ENCODE data around the gene NKAIN2. TPM values are rescaled to one million over a fixed set of nuclear protein-coding genes. Genes with fewer than 3 reads are reported as not detected.

NKAIN2 gene
- total and polyA plus RNA-seq, 12 donors, result 0.07 to 3.0 (median 0.28) TPM; not detected in 1

- Histone ChIP-seq H3K4me1 (peaks cover 0 to 7% (median 0%) of the 10 kb centered on the region in 9 donors), H3K27me3 (no peaks in the 10 kb centered on the region), H3K4me3 (no peak overlapping the region), H3K36me3 (no peaks in the 10 kb centered on the region), H3K27ac (no peak overlapping the region), H3K9me3 (no peaks in the 10 kb centered on the region)
- intact Hi-C loops (cut with DNase I), result no loop called here
- WGBS, 2 donors, result 53 to 57% methylated on average over 14 of the region's 14 CpGs
- no peak for TF ChIP-seq CTCF (IDR thresholded peaks at IDR 0.05)
- ATAC-seq, result peak in 2 of 8 donors; percentile 42 to 45
- no peak for DNase-seq
Observed at GRCh38 chr6:124823240-124824111, 1019.8 kb downstream of the NKAIN2 start.

- Histone ChIP-seq H3K4me1 (no peaks in the 10 kb centered on the region), H3K27ac (no peak overlapping the region), H3K36me3 (no peaks in the 10 kb centered on the region), H3K27me3 (no peaks in the 10 kb centered on the region), H3K9me3 (no peaks in the 10 kb centered on the region), H3K4me3 (no peak overlapping the region)
- ATAC-seq (no peak), DNase-seq (no peak)
- 73 to 84% methylated on average over 2 of the region's 2 CpGs for WGBS, 2 donors
- intact Hi-C loops (cut with DNase I), result no loop called here
- TF ChIP-seq CTCF (IDR thresholded peaks at IDR 0.05), result no peak
Observed at GRCh38 chr6:124825564-124825963, 1021.9 kb downstream of the NKAIN2 start.

GRCh38 chr6:124829822-124830221 is 1026.2 kb downstream of the NKAIN2 start:
- Histone ChIP-seq H3K4me3 (no peak overlapping the region), H3K36me3 (no peaks in the 10 kb centered on the region), H3K27me3 (no peaks in the 10 kb centered on the region), H3K9me3 (no peaks in the 10 kb centered on the region), H3K27ac (no peak overlapping the region), H3K4me1 (no peaks in the 10 kb centered on the region)
- intact Hi-C loops (cut with DNase I), result no loop called here
- DNase-seq (no peak), ATAC-seq (no peak)
- WGBS, 2 donors, result 98 to 99% methylated on average over 1 of the region's 1 CpG
- no peak for TF ChIP-seq CTCF (IDR thresholded peaks at IDR 0.05)

DNA sequence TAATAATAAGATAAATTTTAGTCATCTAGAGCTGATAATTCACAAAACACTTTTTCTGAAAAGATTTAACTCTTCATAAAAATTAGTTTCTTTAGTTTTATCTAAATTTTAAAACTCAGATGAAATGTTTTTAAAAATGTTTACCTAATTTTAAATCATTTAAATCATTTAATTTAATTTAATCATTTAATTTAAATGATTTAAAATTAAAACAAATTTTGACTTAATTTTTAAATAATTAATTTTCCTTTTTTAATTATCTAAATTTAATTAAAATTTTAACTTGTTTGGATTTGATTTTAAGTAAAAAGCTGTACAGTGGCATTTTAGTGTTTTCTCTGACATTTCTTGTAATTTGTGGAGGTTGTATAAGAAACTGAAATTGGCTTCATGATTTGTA is 1026.8 kb downstream of the NKAIN2 start:
- Histone ChIP-seq H3K27ac (no peak overlapping the region), H3K27me3 (no peaks in the 10 kb centered on the region), H3K4me3 (no peak overlapping the region), H3K36me3 (no peaks in the 10 kb centered on the region), H3K9me3 (no peaks in the 10 kb centered on the region), H3K4me1 (no peaks in the 10 kb centered on the region)
- DNase-seq (no peak), ATAC-seq (no peak)
- TF ChIP-seq CTCF (IDR thresholded peaks at IDR 0.05), result no peak
- intact Hi-C loops (cut with DNase I), result no loop called here

Measured in heart right ventricle (tissue), 16 donors.